ENCODE results near the gene GCC2. TPM values are rescaled to one million over a fixed set of nuclear protein-coding genes. Genes with fewer than 3 reads are reported as not detected.

Gene GCC2
- total and polyA plus RNA-seq, 2 of the 13 experiments (the other 11 are each of a cell fraction or from before 2014, with no cell fraction given) = 17.6 to 22.5 TPM

- peak; percentile 81; the same call in 1 of the 2 replicates for TF ChIP-seq ZNF747 (CRISPR knock-in tag; IDR thresholded peaks at IDR 0.05; ENCODE audit: borderline replicate concordance)
- peak; percentile 68; the same call in 1 of the 2 replicates for TF ChIP-seq CBX5 (CRISPR knock-in tag; IDR thresholded peaks at IDR 0.05; ENCODE audit: borderline replicate concordance)
- TF ChIP-seq ZNF275 (CRISPR knock-in tag; IDR thresholded peaks at IDR 0.05; ENCODE audit: borderline replicate concordance) = peak; percentile 89; the same call in 1 of the 2 replicates
- no peak for TF ChIP-seq SIN3B (IDR thresholded peaks at IDR 0.05; ENCODE audit: low read length)
- peak; percentile 94 for TF ChIP-seq FOXC1 (CRISPR knock-in tag; IDR thresholded peaks at IDR 0.05; ENCODE audit: borderline replicate concordance)
- peak; percentile 88 for TF ChIP-seq HNRNPK (IDR thresholded peaks at IDR 0.05; ENCODE audit: low read depth, low read length, poor library complexity, severe bottlenecking)
- peak; percentile 63 for TF ChIP-seq IKZF4 (CRISPR knock-in tag; IDR thresholded peaks at IDR 0.05; ENCODE audit: borderline replicate concordance, low read depth, not compliant biosample characterization)
- peak; percentile 67; the same call in 1 of the 2 replicates for TF ChIP-seq FLYWCH1 (CRISPR knock-in tag; IDR thresholded peaks at IDR 0.05)
- no peak for TF ChIP-seq ZNF510 (CRISPR knock-in tag; IDR thresholded peaks at IDR 0.05; ENCODE audit: low read depth)
- TF ChIP-seq HMG20B (CRISPR knock-in tag; conservative IDR thresholded peaks at IDR 0.05) = peak; percentile 72; the same call in 1 of the 2 replicates
- TF ChIP-seq MXI1 (IDR thresholded peaks at IDR 0.05; ENCODE audit: borderline replicate concordance, low read depth, low read length) = peak; percentile 31; the same call in 1 of the 3 replicates
- peak; percentile 75; the same call in 1 of the 2 replicates for TF ChIP-seq NFE2L1 (CRISPR knock-in tag; IDR thresholded peaks at IDR 0.05; ENCODE audit: borderline replicate concordance)
- peak; percentile 90 for TF ChIP-seq GABPB1 (CRISPR knock-in tag; IDR thresholded peaks at IDR 0.05)
- TF ChIP-seq ZNF563 (CRISPR knock-in tag; IDR thresholded peaks at IDR 0.05) = peak; percentile 80
- TF ChIP-seq NCOR1 (IDR thresholded peaks at IDR 0.05; ENCODE audit: borderline replicate concordance, low read length) = no peak
- peak; percentile 82; the same call in 1 of the 2 replicates for TF ChIP-seq CREBL2 (CRISPR knock-in tag; IDR thresholded peaks at IDR 0.05; ENCODE audit: borderline replicate concordance)
- peak; percentile 96 for TF ChIP-seq ZNF687 (CRISPR knock-in tag; IDR thresholded peaks at IDR 0.05)
- TF ChIP-seq ZSCAN21 (CRISPR knock-in tag; IDR thresholded peaks at IDR 0.05; ENCODE audit: borderline replicate concordance) = peak; percentile 66
- peak; percentile 54; the same call in 1 of the 2 replicates for TF ChIP-seq PCBP1 (IDR thresholded peaks at IDR 0.05; ENCODE audit: borderline replicate concordance, low read depth, low read length)
- no peak; the same call in 1 of the 2 replicates for TF ChIP-seq ZSCAN30 (CRISPR knock-in tag; IDR thresholded peaks at IDR 0.05)
- TF ChIP-seq ZFP62 (CRISPR knock-in tag; IDR thresholded peaks at IDR 0.05) = no peak
- peak; percentile 57; the same call in 1 of the 2 replicates for TF ChIP-seq RELA (CRISPR knock-in tag; IDR thresholded peaks at IDR 0.05)
- no peak for TF ChIP-seq ADNP (CRISPR knock-in tag; IDR thresholded peaks at IDR 0.05)
- peak; percentile 17; the same call in 1 of the 2 replicates for TF ChIP-seq HNF4A (CRISPR knock-in tag; IDR thresholded peaks at IDR 0.05)
Observed at GRCh38 chr2:108533832-108534583, 85.0 kb downstream of the GCC2 start, which contains the start of gene LIMS1 (continued).
